Gastroesophageal sphincter (tissue), 4 donors: Measurements from ENCODE around the gene SLC25A25. TPM values are rescaled to one million over a fixed set of nuclear protein-coding genes. Genes with fewer than 3 reads are reported as not detected.

ENCODE experiments used
- ATAC-seq: fragments of 150-250 bp; one replicate; pipeline ENCODE4 v1.9.1; 2016; ENCODE audit warnings: mild to moderate bottlenecking, moderate library complexity
- H3K27ac ChIP-seq, 4 donors: fragments of 200-600 bp; sonication (generic) in 3 of 4; 1 replicate in 3 of 4; 2 replicates in 1 of 4; pipeline ENCODE4 v1.5.1; 2016 to 2019
- H3K27me3 ChIP-seq: fragments of 200-600 bp; sonication (generic); one replicate; pipeline ENCODE4 v1.5.1; 2019
- H3K36me3 ChIP-seq, 2 donors: fragments of 200-600 bp; sonication (generic); one replicate each; pipeline ENCODE4 v1.5.1; 2019; ENCODE audit warnings: control low read depth in 1 of 2
- H3K4me1 ChIP-seq, 3 donors: fragments of 200-600 bp; sonication (generic); 1 replicate in 2 of 3; 2 replicates in 1 of 3; pipeline ENCODE4 v1.5.1; 2016 to 2019; ENCODE audit warnings: control low read depth in 2 of 3
- H3K4me3 ChIP-seq, 2 donors: fragments of 200-600 bp; sonication (generic); one replicate each; pipeline ENCODE4 v1.5.1; 2019; ENCODE audit warnings: mild to moderate bottlenecking in 1 of 2, moderate library complexity in 1 of 2
- H3K9me3 ChIP-seq, 3 donors: fragments of 200-600 bp; sonication (generic); one replicate each; pipeline ENCODE4 v1.5.1; 2017 to 2019; ENCODE audit warnings: control low read depth in 2 of 3
- CTCF ChIP-seq, 4 experiments: fragments of 200-600 bp in 2 of 4; fragments of 450-650 bp in 2 of 4; sonication (generic) in 1 of 4; IDR thresholded peaks; one replicate each; pipeline ENCODE4 v1.5.1; 2017 to 2019; ENCODE audit warnings: antibody characterized with exemption in 4 of 4, mild to moderate bottlenecking in 2 of 4, moderate library complexity in 2 of 4
- EP300 ChIP-seq: sonication (generic); formaldehyde crosslinking; IDR thresholded peaks from one replicate; pipeline ENCODE4 v1.6.1; 2017; ENCODE audit warnings: antibody characterized with exemption, mild to moderate bottlenecking
- POLR2A ChIP-seq, 2 donors: fragments of 450-650 bp; IDR thresholded peaks; one replicate each; pipeline ENCODE4 v1.6.1; 2017; ENCODE audit warnings: antibody characterized with exemption in 2 of 2, mild to moderate bottlenecking in 2 of 2, moderate library complexity in 1 of 2
- POLR2AphosphoS5 ChIP-seq: sonication (generic); formaldehyde crosslinking; IDR thresholded peaks from one replicate; pipeline ENCODE4 v1.6.1; 2017; ENCODE audit warnings: antibody characterized with exemption
- WGBS, 2 donors: methylation state at CpG; one replicate each; pipeline ENCODE4 v1.1.5; 2018; ENCODE audit warnings: low coverage in 1 of 2; 5-methylcytosine and 5-hydroxymethylcytosine counted together
- total RNA-seq, 4 donors: library from RNA; depleted of rRNA; stranded (reverse); fragments of >200 nt; gene quantifications; one replicate each; pipeline ENCODE4 v1.1.0, GENCODE V29; 2016

The SLC25A25 gene
- total RNA-seq, 4 donors from 2014 or later, result 16.1 to 64.1 (median 18.3) TPM

DNA sequence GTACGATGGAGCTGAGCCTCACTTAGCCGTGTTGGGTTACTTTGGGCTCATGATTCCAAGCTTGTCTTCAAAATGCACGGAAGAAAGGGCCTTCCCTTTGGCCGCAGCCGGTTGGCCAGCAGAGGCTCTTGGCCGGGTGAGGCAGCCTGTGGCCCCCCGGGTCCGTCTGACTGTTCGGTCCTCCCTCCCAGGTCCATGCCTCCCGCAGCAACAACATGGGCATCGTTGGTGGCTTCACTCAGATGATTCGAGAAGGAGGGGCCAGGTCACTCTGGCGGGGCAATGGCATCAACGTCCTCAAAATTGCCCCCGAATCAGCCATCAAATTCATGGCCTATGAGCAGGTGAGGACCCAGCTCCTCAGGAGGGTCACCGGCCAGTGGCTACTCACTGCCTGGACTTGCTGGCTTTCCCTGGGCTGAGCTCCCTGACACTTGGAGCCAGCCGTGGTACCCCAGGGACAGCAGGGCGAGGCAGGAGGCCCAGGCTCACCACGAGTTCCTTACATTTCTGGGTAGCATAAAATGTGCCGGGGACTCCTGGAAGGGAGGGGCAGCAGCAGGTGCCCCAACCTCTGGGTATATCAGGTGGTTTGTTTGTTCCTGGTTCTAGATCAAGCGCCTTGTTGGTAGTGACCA, 37.6 kb downstream of the SLC25A25 start:
- TF ChIP-seq EP300 (no peak), POLR2AphosphoS5 (no peak), POLR2A (IDR thresholded peaks at IDR 0.05) (no peak), CTCF (IDR thresholded peaks at IDR 0.05) (no peak)
- Histone ChIP-seq H3K4me1 (peaks cover 0 to 58% (median 5%) of the 10 kb centered on the region in 3 donors), H3K27me3 (no peaks in the 10 kb centered on the region), H3K9me3 (no peaks in the 10 kb centered on the region), H3K4me3 (no peak overlapping the region), H3K36me3 (peaks cover 0 to 83% of the 10 kb centered on the region in 2 donors), H3K27ac (peak overlapping the region in 1 of 4 donors; percentile 0)
- 84% methylated on average over 4 of the region's 21 CpGs; no CpG with 5 or more reads in 1 of the 2 donors for WGBS, 2 donors
- ATAC-seq, result no peak

GRCh38 chr9:128106181-128106939, 38.3 kb downstream of the SLC25A25 start:
- Histone ChIP-seq H3K27ac (peak overlapping the region in 1 of 4 donors; percentile 0), H3K4me3 (no peak overlapping the region), H3K27me3 (no peaks in the 10 kb centered on the region), H3K9me3 (no peaks in the 10 kb centered on the region), H3K4me1 (peaks cover 0 to 51% (median 0%) of the 10 kb centered on the region in 3 donors), H3K36me3 (peaks cover 0 to 76% of the 10 kb centered on the region in 2 donors)
- WGBS, 2 donors, result 76 to 97% methylated on average over 5 to 12 of the region's 23 CpGs
- TF ChIP-seq POLR2AphosphoS5 (no peak), POLR2A (IDR thresholded peaks at IDR 0.05) (no peak), CTCF (IDR thresholded peaks at IDR 0.05) (no peak), EP300 (no peak)
- ATAC-seq, result no peak

GRCh38 chr9:128106940-128107467, 39.0 kb downstream of the SLC25A25 start:
- Histone ChIP-seq H3K4me1 (peaks cover 0 to 45% (median 0%) of the 10 kb centered on the region in 3 donors), H3K27me3 (no peaks in the 10 kb centered on the region), H3K36me3 (peaks cover 0 to 69% of the 10 kb centered on the region in 2 donors), H3K4me3 (no peak overlapping the region), H3K9me3 (no peaks in the 10 kb centered on the region), H3K27ac (no peak overlapping the region)
- 83% methylated on average over 2 of the region's 23 CpGs; no CpG with 5 or more reads in 1 of the 2 donors for WGBS, 2 donors
- ATAC-seq, result no peak
- TF ChIP-seq EP300 (no peak), CTCF (IDR thresholded peaks at IDR 0.05) (no peak), POLR2AphosphoS5 (no peak), POLR2A (IDR thresholded peaks at IDR 0.05) (no peak)

DNA sequence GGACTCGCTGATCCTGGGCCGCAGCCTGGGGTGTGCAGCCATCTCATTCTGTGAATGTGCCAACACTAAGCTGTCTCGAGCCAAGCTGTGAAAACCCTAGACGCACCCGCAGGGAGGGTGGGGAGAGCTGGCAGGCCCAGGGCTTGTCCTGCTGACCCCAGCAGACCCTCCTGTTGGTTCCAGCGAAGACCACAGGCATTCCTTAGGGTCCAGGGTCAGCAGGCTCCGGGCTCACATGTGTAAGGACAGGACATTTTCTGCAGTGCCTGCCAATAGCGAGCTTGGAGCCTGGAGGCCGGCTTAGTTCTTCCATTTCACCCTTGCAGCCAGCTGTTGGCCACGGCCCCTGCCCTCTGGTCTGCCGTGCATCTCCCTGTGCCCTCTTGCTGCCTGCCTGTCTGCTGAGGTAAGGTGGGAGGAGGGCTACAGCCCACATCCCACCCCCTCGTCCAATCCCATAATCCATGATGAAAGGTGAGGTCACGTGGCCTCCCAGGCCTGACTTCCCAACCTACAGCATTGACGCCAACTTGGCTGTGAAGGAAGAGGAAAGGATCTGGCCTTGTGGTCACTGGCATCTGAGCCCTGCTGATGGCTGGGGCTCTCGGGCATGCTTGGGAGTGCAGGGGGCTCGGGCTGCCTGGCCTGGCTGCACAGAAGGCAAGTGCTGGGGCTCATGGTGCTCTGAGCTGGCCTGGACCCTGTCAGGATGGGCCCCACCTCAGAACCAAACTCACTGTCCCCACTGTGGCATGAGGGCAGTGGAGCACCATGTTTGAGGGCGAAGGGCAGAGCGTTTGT, 39.6 kb downstream of the SLC25A25 start:
- Histone ChIP-seq H3K4me1 (peaks cover 0 to 39% (median 0%) of the 10 kb centered on the region in 3 donors), H3K27ac (peak overlapping the region in 1 of 4 donors; percentile 6), H3K4me3 (no peak overlapping the region), H3K36me3 (peaks cover 0 to 67% of the 10 kb centered on the region in 2 donors), H3K9me3 (no peaks in the 10 kb centered on the region), H3K27me3 (no peaks in the 10 kb centered on the region)
- 72% methylated on average over 7 of the region's 18 CpGs; no CpG with 5 or more reads in 1 of the 2 donors for WGBS, 2 donors
- no peak for TF ChIP-seq CTCF (IDR thresholded peaks at IDR 0.05)
- no peak for TF ChIP-seq EP300
- no peak for TF ChIP-seq POLR2A (IDR thresholded peaks at IDR 0.05)
- TF ChIP-seq POLR2AphosphoS5, result no peak
- no peak for ATAC-seq
